DLD1 (cell line): ENCODE results near the gene DOLK.

ENCODE experiments used
- in situ Hi-C: cut with HindIII; loops from 2 replicates; pipeline ENCODE4 v1.10.0; 2017; ENCODE audit warnings: low sequenced_read_pairs

The DOLK gene

GRCh38 chr9:128936171-128936865 is 11.1 kb downstream of the DOLK start:
- in situ Hi-C loops = no loop called here

GRCh38 chr9:128933731-128934130 is 13.7 kb downstream of the DOLK start:
- in situ Hi-C loops = no loop called here

GRCh38 chr9:128929560-128929959 is 17.8 kb downstream of the DOLK start:
- in situ Hi-C loops = no loop called here

DNA sequence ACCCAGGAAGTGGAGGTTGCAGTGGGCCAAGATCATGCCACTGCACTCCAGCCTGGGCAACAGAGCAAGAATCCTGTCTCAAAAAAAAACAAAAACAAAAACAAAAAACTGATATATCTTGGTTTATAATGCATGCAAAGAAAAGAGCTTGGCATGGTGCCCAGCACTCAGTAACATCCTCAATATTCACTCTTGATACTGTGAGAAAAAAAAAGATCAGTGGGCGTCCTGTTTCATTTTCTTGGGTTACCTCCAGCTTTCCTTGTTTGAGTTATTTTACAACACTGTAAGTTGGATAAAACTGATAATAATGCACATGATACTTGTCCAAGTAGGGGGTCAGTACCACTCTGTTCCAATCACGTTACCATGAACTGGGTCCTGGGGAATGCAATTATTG is 18.8 kb downstream of the DOLK start:
- in situ Hi-C loops = no loop called here

- in situ Hi-C loops = no loop called here
Observed at GRCh38 chr9:128927731-128928411, 19.5 kb downstream of the DOLK start.

- in situ Hi-C loops = no loop called here
Observed at GRCh38 chr9:128923493-128923883, 23.9 kb downstream of the DOLK start.

- in situ Hi-C loops = no loop called here
Observed at GRCh38 chr9:128921881-128922763, 25.3 kb downstream of the DOLK start.

DNA sequence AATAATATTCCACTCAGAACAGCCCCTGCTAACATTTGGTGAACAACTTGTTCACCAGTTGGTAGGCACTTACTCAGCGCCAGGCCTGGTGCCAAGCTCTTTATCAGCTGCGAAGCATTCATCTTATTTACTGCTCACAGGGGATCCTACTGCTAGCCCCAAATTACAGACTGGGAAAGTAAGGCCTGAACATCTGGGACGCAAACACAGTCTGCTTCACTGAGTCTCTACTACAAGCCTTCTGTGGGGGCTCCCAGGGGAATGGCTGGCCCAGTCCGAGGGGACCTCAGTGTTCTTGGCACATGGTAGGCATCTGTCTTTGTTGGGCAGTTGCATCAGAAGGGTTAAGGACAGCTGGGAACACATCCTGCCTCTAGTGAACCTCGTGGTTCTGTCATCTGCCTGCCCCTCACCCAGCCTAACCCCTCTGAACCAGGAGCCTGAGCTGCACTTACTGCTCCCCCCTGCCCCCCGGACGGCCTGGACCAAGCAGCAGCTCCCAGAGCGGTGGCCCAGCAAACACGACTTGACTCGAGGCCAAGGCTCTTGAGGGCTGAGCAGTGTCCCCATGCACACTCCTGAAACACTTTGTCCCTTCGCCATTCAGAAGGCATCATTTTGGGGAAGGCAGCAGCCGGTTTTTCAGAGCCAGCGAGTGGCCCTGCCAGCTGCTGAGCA is 26.9 kb downstream of the DOLK start, which contains the start of gene PHYHD1:
Gene PHYHD1 (plus strand): TSS at position 602 of the 678 bp plus-strand sequence. CDS start 1,342 bp downstream, outside the sequence.
- in situ Hi-C loops = no loop called here

DNA sequence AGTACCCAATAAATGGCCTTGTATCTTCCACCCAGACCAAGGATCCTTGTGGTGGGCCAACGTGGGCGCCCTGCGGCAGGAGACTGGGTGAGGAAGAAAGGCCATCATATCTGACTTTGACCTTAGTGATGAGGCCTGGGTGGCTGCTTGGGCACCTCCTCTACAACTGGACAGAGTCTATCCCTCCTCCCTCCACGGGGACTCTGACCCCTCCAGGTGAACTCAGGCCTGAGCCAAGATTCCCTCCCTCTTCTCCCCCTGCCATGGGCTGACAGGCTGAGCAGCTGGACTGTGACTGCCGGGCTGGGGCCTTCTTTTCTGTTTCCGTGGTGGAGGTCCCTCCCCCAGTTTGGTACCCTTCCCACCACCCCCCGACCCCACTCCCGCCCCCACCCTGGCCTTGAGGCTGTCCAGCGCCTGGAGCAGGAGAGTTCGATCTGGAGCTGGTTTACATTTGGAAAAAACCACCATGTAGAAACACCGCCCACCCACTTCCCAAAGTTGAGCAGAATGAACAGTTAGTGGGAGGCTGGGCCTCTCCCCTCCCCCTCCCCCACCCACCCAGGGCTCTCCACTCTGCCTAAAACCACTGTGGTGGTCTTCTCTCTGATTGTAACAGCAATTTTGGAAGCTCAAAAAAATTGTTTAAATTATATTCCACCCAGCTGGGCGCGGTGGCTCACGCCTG is 27.9 kb downstream of the DOLK start:
- in situ Hi-C loops = no loop called here

- in situ Hi-C loops = no loop called here
Observed at GRCh38 chr9:128918921-128919320, 28.5 kb downstream of the DOLK start.

DNA sequence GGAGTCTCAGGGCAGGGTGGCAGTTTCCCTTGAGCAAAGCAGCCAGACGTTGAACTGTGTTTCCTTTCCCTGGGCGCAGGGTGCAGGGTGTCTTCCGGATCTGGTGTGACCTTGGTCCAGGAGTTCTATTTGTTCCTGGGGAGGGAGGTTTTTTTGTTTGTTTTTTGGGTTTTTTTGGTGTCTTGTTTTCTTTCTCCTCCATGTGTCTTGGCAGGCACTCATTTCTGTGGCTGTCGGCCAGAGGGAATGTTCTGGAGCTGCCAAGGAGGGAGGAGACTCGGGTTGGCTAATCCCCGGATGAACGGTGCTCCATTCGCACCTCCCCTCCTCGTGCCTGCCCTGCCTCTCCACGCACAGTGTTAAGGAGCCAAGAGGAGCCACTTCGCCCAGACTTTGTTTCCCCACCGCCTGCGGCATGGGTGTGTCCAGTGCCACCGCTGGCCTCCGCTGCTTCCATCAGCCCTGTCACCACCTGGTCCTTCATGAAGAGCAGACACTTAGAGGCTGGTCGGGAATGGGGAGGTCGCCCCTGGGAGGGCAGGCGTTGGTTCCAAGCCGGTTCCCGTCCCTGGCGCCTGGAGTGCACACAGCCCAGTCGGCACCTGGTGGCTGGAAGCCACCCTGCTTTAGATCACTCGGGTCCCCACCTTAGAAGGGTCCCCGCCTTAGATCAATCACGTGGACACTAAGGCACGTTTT is 30.1 kb downstream of the DOLK start:
- in situ Hi-C loops = no loop called here

DNA sequence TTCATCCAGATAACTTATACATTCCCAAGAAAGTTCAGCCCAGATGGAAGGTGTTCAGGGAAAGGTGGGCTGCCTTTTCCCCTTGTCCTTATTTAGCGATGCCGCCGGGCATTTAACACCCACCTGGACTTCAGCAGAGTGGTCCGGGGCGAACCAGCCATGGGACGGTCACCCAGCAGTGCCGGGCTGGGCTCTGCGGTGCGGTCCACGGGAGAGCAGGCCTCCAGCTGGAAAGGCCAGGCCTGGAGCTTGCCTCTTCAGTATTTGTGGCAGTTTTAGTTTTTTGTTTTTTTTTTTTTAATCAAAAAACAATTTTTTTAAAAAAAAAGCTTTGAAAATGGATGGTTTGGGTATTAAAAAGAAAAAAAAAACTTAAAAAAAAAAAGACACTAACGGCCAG is 30.7 kb downstream of the DOLK start:
- in situ Hi-C loops = no loop called here

- in situ Hi-C loops = no loop called here
Observed at GRCh38 chr9:128916204-128916603, 31.2 kb downstream of the DOLK start.

DNA sequence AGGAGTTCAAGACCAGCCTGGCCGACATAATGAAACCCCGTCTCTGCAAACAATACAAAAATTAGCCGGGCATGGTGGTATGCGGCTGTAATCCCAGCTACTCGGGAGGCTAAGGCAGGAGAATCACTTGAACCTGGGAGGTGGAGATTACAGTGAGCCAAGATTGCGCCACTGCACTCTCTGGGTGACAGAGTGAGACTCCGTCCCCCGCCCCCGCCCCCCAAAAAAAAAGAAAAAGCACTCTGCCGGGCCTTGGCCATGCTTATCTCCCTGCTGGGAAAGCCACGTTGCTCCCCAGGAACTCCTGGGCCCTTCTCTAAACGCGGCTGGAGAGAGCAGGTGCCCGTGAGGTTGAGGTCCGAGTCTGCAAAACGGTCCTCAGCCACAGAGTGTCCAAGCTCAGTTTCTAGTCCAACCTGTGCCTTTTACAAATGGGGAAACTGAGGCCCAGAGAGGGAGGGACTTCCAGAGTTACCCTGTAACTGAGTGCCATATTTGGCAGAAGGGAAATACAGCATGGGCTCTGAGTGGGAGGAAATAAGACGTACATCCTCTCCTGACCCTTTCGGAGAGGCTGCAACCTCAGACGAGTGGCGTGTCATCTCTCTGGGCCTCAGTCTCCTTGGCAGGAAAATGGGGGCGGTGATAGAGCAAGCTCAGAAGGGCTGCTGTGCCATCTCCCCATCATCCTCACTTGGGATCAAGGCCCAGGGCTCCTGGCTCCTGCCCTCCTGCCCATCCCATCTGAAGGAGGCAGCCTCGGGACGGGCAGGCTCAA is 33.2 kb downstream of the DOLK start:
- in situ Hi-C loops = no loop called here

DNA sequence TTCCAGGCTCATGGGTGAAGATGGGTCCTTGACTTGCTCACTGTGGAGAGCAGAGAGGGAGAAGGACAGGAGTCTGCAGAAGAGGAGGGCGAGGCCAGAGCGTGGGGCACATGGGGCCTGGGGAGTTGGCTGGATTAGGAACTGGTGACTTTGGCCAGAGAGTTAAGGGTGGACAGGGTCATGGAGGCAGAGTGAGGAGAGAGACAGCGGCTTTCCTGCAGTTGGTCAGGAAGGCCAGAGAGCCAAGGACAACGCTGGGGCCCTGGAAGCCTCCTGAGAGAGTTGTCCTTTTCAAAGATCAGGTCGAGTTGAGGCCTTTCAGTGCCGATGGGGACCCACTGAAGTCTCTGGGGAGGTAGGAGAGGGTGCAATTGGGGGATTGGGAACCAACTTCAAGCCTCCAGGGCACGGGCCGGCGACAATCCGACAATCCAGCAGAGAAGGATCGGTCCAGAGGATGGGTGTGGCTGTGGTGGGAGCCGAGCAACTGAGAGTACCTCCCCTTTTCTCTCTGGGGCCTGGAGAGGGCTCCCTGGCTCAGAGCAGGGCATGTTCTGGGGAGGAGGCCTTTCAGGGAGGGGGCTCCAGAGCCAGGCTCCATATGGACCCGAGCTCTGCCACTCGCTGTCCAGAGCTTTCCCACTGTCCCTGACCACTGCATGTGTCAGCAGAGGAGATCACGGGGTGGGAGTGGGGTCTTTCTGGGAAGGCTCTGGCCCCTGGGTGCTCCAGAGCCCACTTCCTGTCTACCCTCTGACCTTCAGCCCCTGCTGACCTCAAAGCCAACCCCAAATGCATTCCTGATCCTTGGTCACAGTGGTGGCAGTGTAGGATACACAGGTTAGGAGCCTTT is 34.1 kb downstream of the DOLK start:
- in situ Hi-C loops = no loop called here

GRCh38 chr9:128912270-128912853 is 35.0 kb downstream of the DOLK start:
- in situ Hi-C loops = no loop called here

- in situ Hi-C loops = no loop called here
Observed at GRCh38 chr9:128911529-128912035, 35.8 kb downstream of the DOLK start.

DNA sequence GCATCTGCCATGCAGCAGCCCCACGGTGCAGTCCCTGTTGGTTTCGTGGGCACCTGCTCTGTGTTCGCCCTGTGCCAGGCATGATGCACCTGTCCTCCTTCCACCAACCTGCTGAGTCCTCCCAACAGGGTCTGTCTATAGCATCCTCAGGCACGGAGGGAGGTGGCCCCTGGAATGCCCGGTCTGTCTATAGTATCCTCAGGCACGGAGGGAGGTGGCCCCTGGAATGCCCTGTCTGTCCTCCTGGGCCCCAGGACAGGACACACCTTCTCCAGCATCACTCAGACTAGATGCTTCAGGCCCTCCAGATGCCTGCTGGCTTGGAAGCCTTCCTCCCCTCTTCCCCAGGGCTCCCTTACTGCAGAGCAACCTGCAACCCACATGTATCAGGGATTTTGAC is 36.5 kb downstream of the DOLK start:
- in situ Hi-C loops = no loop called here
